Mesenteric fat pad (tissue), 1 donor: ENCODE data around the gene ZP2. TPM values are rescaled to one million over a fixed set of nuclear protein-coding genes. Genes with fewer than 3 reads are reported as not detected.

Experiments
- DNase-seq: peaks from one replicate; pipeline ENCODE4 v3.0.0-alpha.2; 2020; ENCODE audit warnings: low spot score
- total RNA-seq: library from RNA; stranded (reverse); fragmentation: NEBNext Ultra II Directional; extraction: Animal tissue kit (Norgen Biotek cat#: 25700); gene quantifications from one replicate; pipeline ENCODE4 v1.2.1, GENCODE V29; 2021
- donor health status: DM: yes; HTN: yes; CAD: no.

Gene ZP2
- total RNA-seq, 1 donor from 2014 or later = not detected

GRCh38 chr16:21217121-21217520 lies 5.7 kb upstream of the ZP2 start:
- DNase-seq = no peak

- no peak for DNase-seq
Measured at GRCh38 chr16:21214086-21214485, 2.7 kb upstream of the ZP2 start.

- no peak for DNase-seq
Measured at GRCh38 chr16:21208446-21209230, 2.7 kb downstream of the ZP2 start.

- DNase-seq = peak; percentile 18
Measured at GRCh38 chr16:21206550-21206949, 4.8 kb downstream of the ZP2 start.

DNA sequence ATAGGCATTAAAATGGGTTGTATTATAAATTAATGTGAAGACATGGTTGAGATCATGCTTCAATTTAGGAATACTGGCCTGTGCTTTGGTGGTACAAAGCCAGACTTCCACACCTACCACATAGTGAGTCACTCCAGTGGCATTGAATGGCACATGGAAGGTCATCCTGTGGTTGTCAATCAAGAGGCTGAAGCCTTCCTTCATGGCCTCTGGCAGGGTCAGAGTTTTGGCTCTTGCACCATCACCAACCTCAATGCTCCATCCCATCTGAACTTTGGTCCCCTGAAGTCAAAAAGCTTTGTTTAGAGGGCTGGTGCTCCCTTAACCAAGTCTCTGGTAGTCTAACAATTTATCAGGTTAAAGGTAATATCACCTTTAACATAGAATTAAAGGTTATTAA lies 6.1 kb downstream of the ZP2 start:
- DNase-seq = peak; percentile 43

GRCh38 chr16:21203155-21203797 lies 8.1 kb downstream of the ZP2 start:
- no peak for DNase-seq

GRCh38 chr16:21199607-21200218 lies 11.7 kb downstream of the ZP2 start:
- no peak for DNase-seq

- DNase-seq = no peak
Measured at GRCh38 chr16:21197621-21198020, 13.8 kb downstream of the ZP2 start.

DNA sequence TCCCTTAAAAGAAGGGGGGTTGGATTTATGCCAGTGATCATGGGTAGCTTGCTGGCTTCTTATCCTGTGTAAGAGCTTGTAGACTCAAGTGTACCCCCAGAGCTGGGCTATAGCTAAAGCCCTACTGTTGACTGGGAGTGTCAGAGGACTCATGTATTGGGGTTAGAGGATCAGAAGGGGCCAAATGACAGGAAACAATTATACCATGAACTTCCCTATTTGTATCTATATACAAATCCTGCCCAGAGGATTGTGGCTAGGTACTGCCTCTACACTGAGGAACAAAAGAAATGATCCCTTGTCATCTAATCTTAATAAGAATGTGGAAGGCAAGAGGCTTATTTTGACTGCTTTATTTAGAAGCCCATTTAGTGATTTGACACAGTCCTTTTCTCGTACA lies 14.3 kb downstream of the ZP2 start:
- no peak for DNase-seq

- DNase-seq = peak; percentile 16
Measured at GRCh38 chr16:21195330-21195729, 16.0 kb downstream of the ZP2 start.

DNA sequence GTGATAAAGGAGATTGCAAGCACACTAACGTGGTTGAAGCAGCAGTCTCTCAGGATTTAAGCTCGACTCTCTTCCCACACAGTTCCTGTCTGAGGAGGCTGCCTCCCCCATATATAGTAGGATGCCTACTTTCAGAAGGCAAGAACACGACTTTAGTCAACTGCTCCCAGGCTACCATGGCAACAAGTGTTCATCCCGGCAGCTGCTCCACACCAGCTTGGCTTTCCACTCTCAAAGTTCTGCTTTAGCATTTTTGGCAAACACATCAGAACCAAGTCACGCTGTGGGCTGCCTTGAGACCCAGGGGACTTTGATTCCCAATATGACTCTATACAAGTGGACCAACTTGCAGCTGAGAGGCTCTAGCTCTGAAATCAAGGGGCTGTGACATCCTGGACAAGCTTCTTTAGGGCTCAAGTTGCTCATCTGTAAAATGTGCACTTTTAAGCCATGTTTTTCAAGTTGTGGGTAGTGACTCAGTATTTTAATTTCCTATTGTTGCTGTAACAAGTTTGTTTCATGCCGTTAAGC lies 16.5 kb downstream of the ZP2 start:
- DNase-seq = peak; percentile 51

DNA sequence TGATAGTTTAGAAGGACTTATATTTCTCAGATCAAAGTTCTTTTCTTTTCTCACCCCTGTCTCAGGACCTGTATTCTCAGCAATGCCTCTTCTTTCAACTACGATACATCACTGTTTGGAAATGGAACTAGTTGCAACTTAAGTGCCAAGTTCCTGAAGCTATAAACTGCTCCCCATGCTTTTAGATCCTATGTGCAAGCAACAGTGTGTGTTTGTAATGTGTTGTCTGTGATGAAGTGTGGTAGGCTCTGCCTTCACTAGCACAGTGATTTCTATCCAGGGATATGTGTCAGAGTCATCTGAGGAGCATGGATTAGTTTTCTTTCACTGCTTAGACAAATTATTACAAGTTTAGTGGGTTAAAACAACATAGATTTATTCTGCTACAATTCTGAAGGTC lies 18.4 kb downstream of the ZP2 start:
- no peak for DNase-seq

DNA sequence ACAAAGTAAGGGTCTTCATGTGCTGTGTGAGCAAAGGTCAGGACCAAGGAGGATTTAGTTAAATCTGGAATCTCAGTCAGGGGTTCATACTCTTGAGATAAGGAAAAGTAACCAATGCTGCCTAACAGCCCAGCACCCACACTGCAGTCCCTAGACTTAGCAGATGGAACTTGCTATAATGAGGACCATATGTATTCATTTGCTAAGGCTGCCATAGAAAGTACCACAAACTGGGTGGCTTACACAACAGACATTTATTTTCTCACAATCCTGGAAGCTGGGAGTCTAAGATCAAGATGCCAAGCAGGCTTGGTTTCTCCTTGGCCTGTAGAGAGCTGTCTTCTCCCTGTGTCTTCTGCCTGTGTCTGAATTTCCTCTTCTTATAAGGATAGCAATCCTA lies 20.8 kb downstream of the ZP2 start:
- no peak for DNase-seq

DNA sequence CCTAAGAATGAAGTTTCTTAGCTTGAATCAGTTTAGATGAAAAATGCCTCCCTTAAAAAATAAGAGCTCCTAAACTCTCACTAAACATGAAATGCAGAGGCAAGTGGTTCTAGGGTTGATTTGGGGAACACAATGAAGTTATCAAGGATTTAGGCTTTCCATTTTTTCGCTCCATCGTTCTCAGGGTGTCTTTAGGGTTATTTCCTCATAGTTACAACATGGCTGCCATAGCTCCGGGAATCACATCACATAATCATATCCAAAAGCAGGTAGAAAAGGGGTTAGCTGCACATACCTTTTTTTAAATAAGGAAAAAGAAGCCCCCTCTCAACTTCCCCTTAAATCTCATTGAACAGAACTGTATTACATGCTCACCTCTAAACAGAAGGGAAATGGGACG lies 21.4 kb downstream of the ZP2 start:
- DNase-seq = no peak

DNA sequence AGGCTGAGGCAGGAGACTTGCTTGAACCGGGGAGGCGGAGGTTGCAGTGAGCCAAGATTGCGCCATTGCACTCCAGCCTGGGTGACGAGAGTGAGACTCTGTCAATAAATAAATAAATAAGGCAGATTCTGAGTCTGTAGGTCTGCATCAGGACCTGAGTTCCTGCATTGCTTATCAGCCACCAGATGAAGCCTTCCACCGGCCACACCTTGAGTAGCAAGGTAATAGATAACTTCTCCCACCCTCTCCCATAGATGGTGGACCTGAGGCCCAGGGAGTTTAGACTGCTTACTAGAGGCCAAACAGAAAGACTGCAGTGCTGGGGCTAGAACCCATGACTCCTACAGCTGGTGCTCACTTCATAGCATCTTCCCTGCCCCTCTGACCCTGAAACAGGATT lies 22.1 kb downstream of the ZP2 start:
- DNase-seq = no peak

- DNase-seq = no peak
Measured at GRCh38 chr16:21186326-21186691, 25.1 kb downstream of the ZP2 start.

GRCh38 chr16:21185659-21186325 lies 25.6 kb downstream of the ZP2 start:
- no peak for DNase-seq

DNA sequence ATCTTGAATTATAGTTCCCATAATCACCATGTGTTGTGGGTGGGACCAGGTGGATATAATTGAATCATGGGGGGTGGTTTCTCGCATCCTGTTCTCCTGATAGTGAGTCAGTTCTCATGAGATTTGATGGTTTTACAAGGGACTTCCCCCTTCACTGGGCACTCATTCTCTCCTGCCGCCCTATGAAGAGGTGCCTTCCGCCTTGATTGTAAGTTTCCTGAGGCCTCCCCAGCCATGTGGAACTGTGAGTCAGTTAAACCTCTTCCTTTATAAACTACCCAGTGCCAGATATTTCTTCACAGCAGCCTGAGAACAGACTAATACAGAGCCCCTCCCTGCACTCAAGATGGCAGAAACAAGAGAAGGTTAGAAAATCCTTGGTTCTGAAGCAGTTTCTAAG lies 26.5 kb downstream of the ZP2 start:
- no peak for DNase-seq

DNA sequence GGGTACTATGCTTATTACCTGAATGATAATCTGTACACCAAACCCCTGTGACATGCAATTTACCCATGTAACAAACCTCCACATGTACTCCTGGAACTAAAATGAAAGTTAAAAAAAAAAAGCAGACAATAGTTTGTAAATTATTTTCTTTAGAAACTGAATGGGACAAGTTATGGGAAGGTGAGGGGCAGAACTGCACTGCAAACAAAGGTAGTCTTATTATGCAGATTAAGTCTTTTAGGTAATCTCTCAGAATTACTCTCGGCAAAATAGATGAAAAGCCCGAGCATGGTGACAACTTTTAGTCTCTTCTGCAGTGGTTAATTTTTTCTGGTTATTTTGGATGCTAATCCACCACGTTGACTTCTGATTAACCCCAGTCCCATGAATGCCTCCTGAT lies 27.4 kb downstream of the ZP2 start:
- no peak for DNase-seq

DNA sequence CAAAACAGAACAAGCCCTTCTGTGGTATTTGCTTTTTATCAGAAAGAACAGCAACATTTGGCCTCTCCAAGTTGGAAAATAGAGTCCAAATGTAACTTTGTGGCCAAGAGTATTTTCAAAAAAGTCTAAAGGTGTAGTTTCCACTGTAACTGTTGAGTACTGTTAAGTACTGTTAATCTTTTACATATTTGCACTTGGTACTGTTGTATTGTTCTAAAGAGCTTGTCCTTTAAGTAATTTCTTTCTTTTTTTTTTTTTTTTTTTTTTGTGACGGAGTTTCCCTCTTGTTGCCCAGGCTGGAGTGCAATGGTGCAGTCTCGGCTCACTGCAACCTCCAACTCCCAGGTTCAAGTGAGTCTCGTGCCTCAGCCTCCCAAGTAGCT lies 31.4 kb downstream of the ZP2 start:
- DNase-seq = no peak

- DNase-seq = no peak
Measured at GRCh38 chr16:21179126-21179982, 32.0 kb downstream of the ZP2 start.
